ENCODE measurements around the gene FBH1.
"Not testable (repeated sequence)": the region's sequence is repeated elsewhere in the genome, so short reads cannot be mapped to it uniquely, and the experiment has no call there.

The FBH1 gene

GRCh38 chr10:5959581-5960069 lies 69.6 kb downstream of the FBH1 start:
- DNase-seq (ENCODE audit: low read depth in 2 of 2): no peak

- DNase-seq (ENCODE audit: low read depth in 2 of 2): no peak
Observed at GRCh38 chr10:5960070-5960972, 70.3 kb downstream of the FBH1 start.

GRCh38 chr10:5960973-5961275 lies 70.9 kb downstream of the FBH1 start:
- not testable (repeated sequence) for DNase-seq (ENCODE audit: low read depth in 2 of 2)

GRCh38 chr10:5961405-5962100 lies 71.5 kb downstream of the FBH1 start:
- DNase-seq (ENCODE audit: low read depth in 2 of 2): no peak

GRCh38 chr10:5962358-5962940 lies 72.4 kb downstream of the FBH1 start:
- not testable (repeated sequence) for DNase-seq (ENCODE audit: low read depth in 2 of 2)

GRCh38 chr10:5963071-5963470 lies 73.0 kb downstream of the FBH1 start:
- no peak for DNase-seq (ENCODE audit: low read depth in 2 of 2)

GRCh38 chr10:5963591-5963990 lies 73.5 kb downstream of the FBH1 start:
- no peak for DNase-seq (ENCODE audit: low read depth in 2 of 2)

GRCh38 chr10:5964736-5965135 lies 74.7 kb downstream of the FBH1 start:
- DNase-seq (ENCODE audit: low read depth in 2 of 2): no peak

- DNase-seq (ENCODE audit: low read depth in 2 of 2): no peak
Observed at GRCh38 chr10:5965266-5965665, 75.2 kb downstream of the FBH1 start.

- no peak for DNase-seq (ENCODE audit: low read depth in 2 of 2)
Observed at GRCh38 chr10:5968037-5968680, 78.1 kb downstream of the FBH1 start.

GRCh38 chr10:5968681-5969453 lies 78.8 kb downstream of the FBH1 start:
- no peak for DNase-seq (ENCODE audit: low read depth in 2 of 2)

GRCh38 chr10:5970066-5970465 lies 80.0 kb downstream of the FBH1 start:
- no peak for DNase-seq (ENCODE audit: low read depth in 2 of 2)

- DNase-seq (ENCODE audit: low read depth in 2 of 2): no peak
Observed at GRCh38 chr10:5970527-5970926, 80.5 kb downstream of the FBH1 start.

GRCh38 chr10:5971315-5971832 lies 81.3 kb downstream of the FBH1 start:
- peak; percentile 3 to 10 for DNase-seq (ENCODE audit: low read depth in 2 of 2)

- DNase-seq (ENCODE audit: low read depth in 2 of 2): no peak
Observed at GRCh38 chr10:5971886-5972285, 81.8 kb downstream of the FBH1 start.

GRCh38 chr10:5973069-5973468 lies 83.0 kb downstream of the FBH1 start:
- DNase-seq (ENCODE audit: low read depth in 2 of 2): no peak

GRCh38 chr10:5975641-5976473 lies 85.8 kb downstream of the FBH1 start:
- peak; percentile 38 to 40 for DNase-seq (ENCODE audit: low read depth in 2 of 2)

GRCh38 chr10:5976512-5977470 lies 86.7 kb downstream of the FBH1 start:
- DNase-seq (ENCODE audit: low read depth in 2 of 2): peak; percentile 38 to 42

All from activated CD4-positive, alpha-beta T cell treated with anti-CD3 and anti-CD28 coated beads for 24 hours (primary cell).